SU-DHL-6 (cell line): ENCODE measurements around the gene ADGRF5.

Source experiments
- H2AFZ ChIP-seq: fragments of 200-600 bp; sonication (generic); 2 replicates; pipeline ENCODE4 v1.6.1; 2014; ENCODE audit warnings: low read depth, mild to moderate bottlenecking, moderate library complexity, mixed read lengths, antibody characterized with exemption, low read length; ENCODE audit not compliant: severe bottlenecking
- H3F3A ChIP-seq: fragments of 200-600 bp; shearing (Covaris generic); 2 replicates; pipeline ENCODE4 v1.6.0; 2016; ENCODE audit warnings: antibody characterized with exemption, mild to moderate bottlenecking; ENCODE audit not compliant: insufficient read depth
- H3K27ac ChIP-seq: fragments of 200-600 bp; sonication (generic); 2 replicates; pipeline ENCODE4 v1.5.1; 2016; ENCODE audit warnings: low read depth, mild to moderate bottlenecking, low read length, moderate library complexity, mixed read lengths
- H3K27me3 ChIP-seq: fragments of 200-600 bp; sonication (generic), shearing (Covaris generic); 2 replicates; pipeline ENCODE4 v1.6.0; 2014; ENCODE audit warnings: mild to moderate bottlenecking, low read length
- H3K36me3 ChIP-seq: fragments of 200-600 bp; sonication (generic); 2 replicates; pipeline ENCODE4 v1.6.1; 2014; ENCODE audit warnings: mild to moderate bottlenecking, low read length, mixed read lengths
- H3K4me2 ChIP-seq: fragments of 300-600, 200-600 bp; shearing (Covaris generic), sonication (generic); 2 replicates; pipeline ENCODE4 v1.6.0; 2014; ENCODE audit warnings: low read length, low read depth, mild to moderate bottlenecking; ENCODE audit not compliant: poor library complexity, severe bottlenecking
- H3K4me3 ChIP-seq: fragments of 200-600 bp; sonication (generic); 2 replicates; pipeline ENCODE4 v1.5.1; 2014; ENCODE audit warnings: antibody characterized with exemption, low read length, mild to moderate bottlenecking, mixed read lengths; ENCODE audit not compliant: insufficient read depth, poor library complexity, severe bottlenecking
- H3K79me2 ChIP-seq: fragments of 200-600 bp; sonication (generic); 2 replicates; pipeline ENCODE4 v1.6.1; 2014; ENCODE audit warnings: mild to moderate bottlenecking, low read length, moderate library complexity; ENCODE audit not compliant: insufficient read depth
- H3K9ac ChIP-seq: fragments of 200-600 bp; sonication (generic); 2 replicates; pipeline ENCODE4 v1.7.0; 2014; ENCODE audit warnings: mild to moderate bottlenecking, low read length
- H3K9me2 ChIP-seq: fragments of 200-600 bp; sonication (generic); replicated peaks from 2 replicates; pipeline ENCODE4 v1.6.1; 2014; ENCODE audit warnings: low read length; ENCODE audit not compliant: insufficient read depth
- H3K9me3 ChIP-seq: fragments of 200-600 bp; sonication (generic); 2 replicates; pipeline ENCODE4 v1.6.1; 2014; ENCODE audit warnings: low read length, mixed read lengths; ENCODE audit not compliant: insufficient read depth
- H4K20me1 ChIP-seq: fragments of 200-600 bp; sonication (generic); 2 replicates; pipeline ENCODE4 v1.6.1; 2014; ENCODE audit warnings: low read depth, mild to moderate bottlenecking, antibody characterized with exemption, low read length, moderate library complexity, mixed read lengths
- EZH2phosphoT487 ChIP-seq: fragments of 200-600 bp; sonication (generic), shearing (Covaris generic); conservative IDR thresholded peaks from 2 replicates; pipeline ENCODE4 v1.6.1; 2018; ENCODE audit warnings: mild to moderate bottlenecking, antibody characterized with exemption, low read length, moderate library complexity, mixed read lengths
- TF ChIP-seq, protein P1 (sequence below): fragments of 200-600 bp; sonication (generic); IDR thresholded peaks from one replicate; pipeline ENCODE4 v1.5.1; 2017; ENCODE audit warnings: antibody characterized with exemption, mild to moderate bottlenecking, low read length, moderate library complexity; ENCODE audit not compliant: insufficient read depth, poor library complexity, severe bottlenecking

Gene ADGRF5

DNA sequence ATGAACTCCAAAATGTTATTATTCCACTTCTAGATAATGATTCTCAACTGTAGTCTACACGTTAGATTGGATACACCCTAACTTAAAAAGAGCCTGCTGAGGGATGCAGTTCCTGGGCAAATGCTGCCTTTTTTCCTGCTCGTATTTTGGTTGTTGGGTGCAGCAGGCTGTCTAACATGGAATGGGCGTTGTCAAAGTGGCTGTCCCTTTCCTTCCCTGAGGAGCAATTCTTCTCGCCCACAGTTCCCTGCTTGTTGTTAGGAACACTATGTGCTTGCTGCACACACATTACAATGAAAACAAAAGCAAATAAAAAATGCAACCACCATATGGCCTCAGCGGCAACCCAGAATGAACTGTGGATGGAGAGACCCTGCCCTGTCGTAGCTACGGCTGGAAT is 1.7 kb upstream of the ADGRF5 start:
- no peak overlapping the region for H3K4me2 ChIP-seq
- H3K36me3 ChIP-seq = no peaks in the 10 kb centered on the region
- H3K27ac ChIP-seq = no peak overlapping the region
- H3F3A ChIP-seq = no peaks in the 10 kb centered on the region
- H3K9me2 ChIP-seq = no peaks in the 10 kb centered on the region
- H3K9ac ChIP-seq = no peak overlapping the region
- H3K4me3 ChIP-seq = no peak overlapping the region
- H3K27me3 ChIP-seq = no peaks in the 10 kb centered on the region
- no peaks in the 10 kb centered on the region for H3K79me2 ChIP-seq
- no peaks in the 10 kb centered on the region for H4K20me1 ChIP-seq
- no peaks in the 10 kb centered on the region for H3K9me3 ChIP-seq
- TF ChIP-seq, protein P1, sequence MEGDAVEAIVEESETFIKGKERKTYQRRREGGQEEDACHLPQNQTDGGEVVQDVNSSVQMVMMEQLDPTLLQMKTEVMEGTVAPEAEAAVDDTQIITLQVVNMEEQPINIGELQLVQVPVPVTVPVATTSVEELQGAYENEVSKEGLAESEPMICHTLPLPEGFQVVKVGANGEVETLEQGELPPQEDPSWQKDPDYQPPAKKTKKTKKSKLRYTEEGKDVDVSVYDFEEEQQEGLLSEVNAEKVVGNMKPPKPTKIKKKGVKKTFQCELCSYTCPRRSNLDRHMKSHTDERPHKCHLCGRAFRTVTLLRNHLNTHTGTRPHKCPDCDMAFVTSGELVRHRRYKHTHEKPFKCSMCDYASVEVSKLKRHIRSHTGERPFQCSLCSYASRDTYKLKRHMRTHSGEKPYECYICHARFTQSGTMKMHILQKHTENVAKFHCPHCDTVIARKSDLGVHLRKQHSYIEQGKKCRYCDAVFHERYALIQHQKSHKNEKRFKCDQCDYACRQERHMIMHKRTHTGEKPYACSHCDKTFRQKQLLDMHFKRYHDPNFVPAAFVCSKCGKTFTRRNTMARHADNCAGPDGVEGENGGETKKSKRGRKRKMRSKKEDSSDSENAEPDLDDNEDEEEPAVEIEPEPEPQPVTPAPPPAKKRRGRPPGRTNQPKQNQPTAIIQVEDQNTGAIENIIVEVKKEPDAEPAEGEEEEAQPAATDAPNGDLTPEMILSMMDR = no peak
- no peak for TF ChIP-seq EZH2phosphoT487
- no peak overlapping the region for H2AFZ ChIP-seq

DNA sequence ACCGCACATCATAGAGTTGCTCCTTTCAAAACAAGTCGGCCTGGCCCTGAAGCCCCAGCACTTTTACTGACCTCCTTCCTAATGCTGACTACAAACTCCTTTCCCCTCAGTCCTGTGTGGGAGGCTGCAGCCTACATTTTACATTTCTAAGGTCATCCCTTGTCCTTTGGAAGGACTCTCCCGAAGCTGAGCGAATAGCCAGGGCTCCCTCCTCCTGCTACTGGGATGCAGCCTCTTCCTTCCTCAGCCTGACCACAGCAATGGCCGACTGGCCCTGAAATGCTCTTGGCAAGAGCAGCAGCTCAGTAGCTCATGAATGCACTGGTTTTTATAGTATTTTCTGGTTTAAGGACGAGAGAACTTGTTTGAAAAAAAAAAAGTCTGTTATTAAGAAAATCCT is 679 bp downstream of the ADGRF5 start:
- H3F3A ChIP-seq = no peaks in the 10 kb centered on the region
- no peaks in the 10 kb centered on the region for H4K20me1 ChIP-seq
- no peak overlapping the region for H3K9ac ChIP-seq
- no peaks in the 10 kb centered on the region for H3K36me3 ChIP-seq
- no peaks in the 10 kb centered on the region for H3K27me3 ChIP-seq
- H3K4me3 ChIP-seq = no peak overlapping the region
- H2AFZ ChIP-seq = no peak overlapping the region
- TF ChIP-seq, protein P1 = no peak
- no peak for TF ChIP-seq EZH2phosphoT487
- H3K79me2 ChIP-seq = no peaks in the 10 kb centered on the region
- no peaks in the 10 kb centered on the region for H3K9me3 ChIP-seq
- no peak overlapping the region for H3K4me2 ChIP-seq
- no peaks in the 10 kb centered on the region for H3K9me2 ChIP-seq
- H3K27ac ChIP-seq = no peak overlapping the region

DNA sequence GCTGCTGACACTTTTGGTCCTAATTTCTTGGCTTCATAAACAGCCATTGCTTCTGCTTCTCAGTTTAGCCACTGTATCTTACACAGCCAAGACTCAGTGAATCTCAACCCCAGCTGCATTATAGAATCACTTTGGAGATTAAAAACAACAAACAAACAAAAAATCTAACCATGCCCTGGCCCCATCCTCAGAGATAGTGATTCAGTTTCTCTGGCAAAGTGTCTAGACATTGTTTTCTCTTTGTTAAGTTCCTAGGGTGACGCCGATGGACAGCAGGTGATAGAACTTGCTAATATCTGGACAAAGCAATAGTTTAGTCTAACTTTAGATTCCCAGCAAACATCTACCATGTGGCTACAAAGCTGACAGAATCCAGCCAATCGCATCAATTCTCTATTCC is 2.9 kb downstream of the ADGRF5 start:
- Histone ChIP-seq H4K20me1 (no peaks in the 10 kb centered on the region), H3K4me3 (no peak overlapping the region), H3F3A (no peaks in the 10 kb centered on the region), H3K9ac (no peak overlapping the region), H3K27me3 (no peaks in the 10 kb centered on the region), H3K9me3 (no peaks in the 10 kb centered on the region), H3K9me2 (no peaks in the 10 kb centered on the region), H3K4me2 (no peak overlapping the region), H3K27ac (no peak overlapping the region), H3K79me2 (no peaks in the 10 kb centered on the region), H3K36me3 (no peaks in the 10 kb centered on the region), H2AFZ (no peak overlapping the region)
- TF ChIP-seq, protein P1 = no peak
- TF ChIP-seq EZH2phosphoT487 = no peak

GRCh38 chr6:46917002-46917545 is 4.7 kb downstream of the ADGRF5 start:
- no peaks in the 10 kb centered on the region for H3K27me3 ChIP-seq
- no peak overlapping the region for H3K4me3 ChIP-seq
- no peak overlapping the region for H3K4me2 ChIP-seq
- no peak overlapping the region for H3K9ac ChIP-seq
- no peaks in the 10 kb centered on the region for H3K79me2 ChIP-seq
- H2AFZ ChIP-seq = no peak overlapping the region
- H3K9me3 ChIP-seq = no peaks in the 10 kb centered on the region
- TF ChIP-seq EZH2phosphoT487 = no peak
- TF ChIP-seq, protein P1 = no peak
- no peak overlapping the region for H3K27ac ChIP-seq
- H3F3A ChIP-seq = no peaks in the 10 kb centered on the region
- no peaks in the 10 kb centered on the region for H3K36me3 ChIP-seq
- no peaks in the 10 kb centered on the region for H3K9me2 ChIP-seq
- H4K20me1 ChIP-seq = no peaks in the 10 kb centered on the region
